Sigmoid colon (tissue), 3 donors: ENCODE data around the gene UROC1.

Experiments
- CTCF ChIP-seq, 4 experiments: fragments of 450-650 bp in 3 of 4; fragments of 200-600 bp in 1 of 4; IDR thresholded peaks; one replicate each; pipeline ENCODE4 v1.5.1; 2016 to 2019; ENCODE audit warnings: antibody characterized with exemption in 4 of 4, mild to moderate bottlenecking in 3 of 4, moderate library complexity in 2 of 4
- POLR2A ChIP-seq, 2 donors: fragments of 450-650 bp; IDR thresholded peaks; one replicate each; pipeline ENCODE4 v1.6.1; 2016; ENCODE audit warnings: antibody characterized with exemption in 2 of 2, mild to moderate bottlenecking in 2 of 2, moderate library complexity in 2 of 2

DNA sequence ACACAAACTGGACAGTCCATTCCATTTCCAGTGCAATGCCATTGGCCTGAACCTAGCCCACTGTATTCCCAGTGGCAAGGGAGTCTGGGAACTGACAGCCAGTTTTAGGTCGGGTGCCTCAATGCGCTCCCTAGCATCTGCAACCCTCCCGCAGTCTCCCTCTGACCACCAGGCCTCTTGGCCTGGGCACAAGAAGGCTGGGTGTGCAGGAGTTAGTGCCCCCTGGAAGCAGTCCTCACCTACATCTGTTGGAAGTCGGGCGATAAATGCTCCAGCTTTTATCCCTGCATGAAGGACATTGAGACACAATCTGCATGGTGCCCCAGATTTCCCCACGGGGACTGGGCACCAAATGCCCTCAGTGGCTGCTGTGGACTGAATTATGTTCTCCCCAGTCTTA lies 28.4 kb upstream of the UROC1 start:
- TF ChIP-seq CTCF (IDR thresholded peaks at IDR 0.05) (no peak), POLR2A (IDR thresholded peaks at IDR 0.05) (no peak)
